ENCODE measurements around the gene MEI4.
A peak's percentile ranks its signal among the peaks of the same experiment; 100 is the strongest.
"Not testable (repeated sequence)": the region's sequence is repeated elsewhere in the genome, so short reads cannot be mapped to it uniquely, and the experiment has no call there.

The MEI4 gene

GRCh38 chr6:77815531-77815930 lies 162.7 kb downstream of the MEI4 start:
- DNase-seq (ENCODE audit: low spot score): no peak

GRCh38 chr6:77816766-77817270 lies 164.0 kb downstream of the MEI4 start:
- DNase-seq (ENCODE audit: low spot score): no peak

- DNase-seq (ENCODE audit: low spot score): no peak
Observed at GRCh38 chr6:77822265-77822664, 169.4 kb downstream of the MEI4 start.

GRCh38 chr6:77825204-77825603 lies 172.4 kb downstream of the MEI4 start:
- DNase-seq (ENCODE audit: low spot score): no peak

GRCh38 chr6:77829736-77830135 lies 176.9 kb downstream of the MEI4 start:
- no peak for DNase-seq (ENCODE audit: low spot score)

- DNase-seq (ENCODE audit: low spot score): not testable (repeated sequence)
Observed at GRCh38 chr6:77833749-77834148, 180.9 kb downstream of the MEI4 start.

- DNase-seq (ENCODE audit: low spot score): no peak
Observed at GRCh38 chr6:77834591-77834996, 181.8 kb downstream of the MEI4 start.

- DNase-seq (ENCODE audit: low spot score): no peak
Observed at GRCh38 chr6:77837034-77837784, 184.4 kb downstream of the MEI4 start.

- DNase-seq (ENCODE audit: low spot score): no peak
Observed at GRCh38 chr6:77839292-77839691, 186.5 kb downstream of the MEI4 start.

- no peak for DNase-seq (ENCODE audit: low spot score)
Observed at GRCh38 chr6:77844822-77845221, 192.0 kb downstream of the MEI4 start.

- DNase-seq (ENCODE audit: low spot score): no peak
Observed at GRCh38 chr6:77853401-77853800, 200.6 kb downstream of the MEI4 start.

GRCh38 chr6:77856391-77856790 lies 203.6 kb downstream of the MEI4 start:
- no peak for DNase-seq (ENCODE audit: low spot score)

GRCh38 chr6:77857421-77857820 lies 204.6 kb downstream of the MEI4 start:
- no peak for DNase-seq (ENCODE audit: low spot score)

- DNase-seq (ENCODE audit: low spot score): no peak
Observed at GRCh38 chr6:77876300-77876699, 223.5 kb downstream of the MEI4 start.

GRCh38 chr6:77879527-77879926 lies 226.7 kb downstream of the MEI4 start:
- DNase-seq (ENCODE audit: low spot score): no peak

- DNase-seq (ENCODE audit: low spot score): no peak
Observed at GRCh38 chr6:77880501-77880900, 227.7 kb downstream of the MEI4 start.

- no peak for DNase-seq (ENCODE audit: low spot score)
Observed at GRCh38 chr6:77883851-77884250, 231.0 kb downstream of the MEI4 start.

- DNase-seq (ENCODE audit: low spot score): no peak
Observed at GRCh38 chr6:77893391-77893790, 240.6 kb downstream of the MEI4 start.

GRCh38 chr6:77906070-77906469 lies 253.2 kb downstream of the MEI4 start:
- no peak for DNase-seq (ENCODE audit: low spot score)

GRCh38 chr6:77910826-77911225 lies 258.0 kb downstream of the MEI4 start:
- DNase-seq (ENCODE audit: low spot score): no peak

GRCh38 chr6:77926198-77926751 lies 273.4 kb downstream of the MEI4 start:
- peak; percentile 12 for DNase-seq (ENCODE audit: low spot score)

- DNase-seq (ENCODE audit: low spot score): no peak
Observed at GRCh38 chr6:77930382-77930781, 277.5 kb downstream of the MEI4 start.

GRCh38 chr6:77930952-77931351 lies 278.1 kb downstream of the MEI4 start:
- DNase-seq (ENCODE audit: low spot score): no peak

GRCh38 chr6:77962070-77962469 lies 309.2 kb downstream of the MEI4 start:
- DNase-seq (ENCODE audit: low spot score): no peak
